SJCRH30 (cell line): ENCODE data around the gene PROSER3. TPM values are rescaled to one million over a fixed set of nuclear protein-coding genes. Genes with fewer than 3 reads are reported as not detected.

Source experiments
- DNase-seq, 2 experiments: peaks; one replicate each; pipeline ENCODE4 v3.0.0-alpha.2; 2015 to 2020
- H3K27ac ChIP-seq: fragments of 250-450 bp; sonication (Bioruptor Pico); 2 replicates; pipeline ENCODE4 v1.5.1; 2020; ENCODE audit warnings: mild to moderate bottlenecking, moderate library complexity
- H3K27me3 ChIP-seq: fragments of 250-450 bp; sonication (Bioruptor Pico); 2 replicates; pipeline ENCODE4 v1.5.1; 2020; ENCODE audit warnings: mild to moderate bottlenecking, moderate library complexity
- H3K36me3 ChIP-seq: fragments of 250-450 bp; sonication (Bioruptor Pico); 2 replicates; pipeline ENCODE4 v1.5.1; 2020; ENCODE audit warnings: mild to moderate bottlenecking, moderate library complexity
- H3K4me1 ChIP-seq: fragments of 250-450 bp; sonication (Bioruptor Pico); 2 replicates; pipeline ENCODE4 v1.5.1; 2020; ENCODE audit warnings: mild to moderate bottlenecking, moderate library complexity
- H3K4me3 ChIP-seq: fragments of 250-450 bp; sonication (Bioruptor Pico); 2 replicates; pipeline ENCODE4 v1.5.1; 2020; ENCODE audit warnings: mild to moderate bottlenecking, moderate library complexity
- H3K9me3 ChIP-seq: fragments of 250-450 bp; sonication (Bioruptor Pico); replicated peaks from 2 replicates; pipeline ENCODE4 v1.5.1; 2020; ENCODE audit warnings: mild to moderate bottlenecking, moderate library complexity
- total RNA-seq: library from RNA; depleted of rRNA; stranded (reverse); fragments of >200 nt; shearing (Covaris generic); gene quantifications from 2 replicates; pipeline ENCODE4 v1.2.3, GENCODE V29; 2014

The PROSER3 gene
- total RNA-seq, 1 experiment from 2014 or later, result 11.1 TPM

DNA sequence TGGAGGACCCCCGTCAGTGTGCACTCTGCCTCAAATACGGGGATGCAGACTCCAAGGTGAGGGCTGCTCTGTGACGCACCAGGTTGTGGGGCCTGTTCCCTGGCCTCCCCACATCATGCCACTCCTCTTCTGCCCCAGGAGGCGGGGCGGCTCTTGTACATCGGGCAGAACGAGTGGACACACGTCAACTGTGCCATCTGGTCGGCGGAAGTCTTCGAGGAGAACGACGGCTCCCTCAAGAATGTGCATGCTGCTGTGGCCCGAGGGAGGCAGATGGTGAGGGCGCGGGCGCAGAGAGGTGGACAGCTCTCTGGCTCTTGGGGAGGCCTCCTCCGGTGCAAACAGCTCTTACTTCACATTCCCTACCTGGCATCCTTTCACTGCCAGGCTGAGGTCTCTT is 29.0 kb upstream of the PROSER3 start:
- H3K9me3 ChIP-seq, result no peaks in the 10 kb centered on the region
- H3K4me1 ChIP-seq, result no peaks in the 10 kb centered on the region
- H3K4me3 ChIP-seq, result no peak overlapping the region
- H3K36me3 ChIP-seq, result peaks cover 89% of the 10 kb centered on the region
- no peak overlapping the region for H3K27ac ChIP-seq
- no peak for DNase-seq
- no peaks in the 10 kb centered on the region for H3K27me3 ChIP-seq

GRCh38 chr19:35729763-35730162 is 28.2 kb upstream of the PROSER3 start:
- H3K4me3 ChIP-seq, result no peak overlapping the region
- no peaks in the 10 kb centered on the region for H3K27me3 ChIP-seq
- H3K4me1 ChIP-seq, result no peaks in the 10 kb centered on the region
- peaks cover 90% of the 10 kb centered on the region for H3K36me3 ChIP-seq
- DNase-seq, result no peak
- H3K27ac ChIP-seq, result no peak overlapping the region
- H3K9me3 ChIP-seq, result no peaks in the 10 kb centered on the region

GRCh38 chr19:35730326-35730725 is 27.6 kb upstream of the PROSER3 start:
- Histone ChIP-seq H3K9me3 (no peaks in the 10 kb centered on the region), H3K36me3 (peaks cover 88% of the 10 kb centered on the region), H3K27me3 (no peaks in the 10 kb centered on the region), H3K4me3 (no peak overlapping the region), H3K27ac (no peak overlapping the region), H3K4me1 (no peaks in the 10 kb centered on the region)
- no peak for DNase-seq

- no peak for DNase-seq
- Histone ChIP-seq H3K9me3 (no peaks in the 10 kb centered on the region), H3K27ac (no peak overlapping the region), H3K4me1 (no peaks in the 10 kb centered on the region), H3K27me3 (no peaks in the 10 kb centered on the region), H3K36me3 (peaks cover 86% of the 10 kb centered on the region), H3K4me3 (no peak overlapping the region)
Observed at GRCh38 chr19:35731353-35731752, 26.6 kb upstream of the PROSER3 start.

- DNase-seq, result no peak
- Histone ChIP-seq H3K4me3 (no peak overlapping the region), H3K36me3 (peaks cover 85% of the 10 kb centered on the region), H3K4me1 (no peaks in the 10 kb centered on the region), H3K27ac (no peak overlapping the region), H3K9me3 (no peaks in the 10 kb centered on the region), H3K27me3 (no peaks in the 10 kb centered on the region)
Observed at GRCh38 chr19:35731779-35732405, 26.1 kb upstream of the PROSER3 start.

DNA sequence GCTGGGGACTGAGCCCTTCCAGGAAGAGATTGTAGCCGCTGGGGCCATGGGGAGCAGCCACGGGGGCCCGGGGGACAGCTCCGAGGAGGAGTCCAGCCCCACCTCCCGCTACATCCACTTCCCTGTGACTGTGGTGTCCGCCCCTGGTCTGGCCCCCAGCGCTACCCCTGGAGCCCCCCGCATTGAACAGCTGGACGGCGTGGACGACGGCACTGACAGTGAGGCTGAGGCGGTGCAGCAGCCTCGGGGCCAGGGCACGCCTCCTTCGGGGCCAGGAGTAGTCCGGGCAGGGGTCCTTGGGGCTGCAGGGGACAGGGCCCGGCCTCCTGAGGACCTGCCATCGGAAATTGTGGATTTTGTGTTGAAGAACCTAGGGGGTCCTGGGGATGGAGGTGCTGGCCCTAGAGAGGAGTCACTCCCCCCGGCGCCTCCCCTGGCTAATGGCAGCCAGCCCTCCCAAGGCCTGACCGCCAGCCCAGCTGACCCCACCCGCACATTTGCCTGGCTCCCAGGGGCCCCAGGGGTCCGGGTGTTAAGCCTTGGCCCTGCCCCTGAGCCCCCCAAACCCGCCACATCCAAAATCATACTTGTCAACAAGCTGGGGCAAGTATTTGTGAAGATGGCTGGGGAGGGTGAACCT is 25.3 kb upstream of the PROSER3 start:
- Histone ChIP-seq H3K36me3 (peaks cover 80% of the 10 kb centered on the region), H3K27me3 (no peaks in the 10 kb centered on the region), H3K4me3 (no peak overlapping the region), H3K27ac (no peak overlapping the region), H3K4me1 (no peaks in the 10 kb centered on the region), H3K9me3 (no peaks in the 10 kb centered on the region)
- no peak for DNase-seq

GRCh38 chr19:35733180-35734125 is 24.5 kb upstream of the PROSER3 start:
- Histone ChIP-seq H3K36me3 (peaks cover 74% of the 10 kb centered on the region), H3K27me3 (no peaks in the 10 kb centered on the region), H3K27ac (no peak overlapping the region), H3K4me3 (no peak overlapping the region), H3K9me3 (no peaks in the 10 kb centered on the region), H3K4me1 (no peaks in the 10 kb centered on the region)
- DNase-seq, result no peak

- Histone ChIP-seq H3K4me1 (no peaks in the 10 kb centered on the region), H3K27ac (no peak overlapping the region), H3K27me3 (no peaks in the 10 kb centered on the region), H3K9me3 (no peaks in the 10 kb centered on the region), H3K36me3 (peaks cover 70% of the 10 kb centered on the region), H3K4me3 (no peak overlapping the region)
- no peak for DNase-seq
Observed at GRCh38 chr19:35734273-35734672, 23.7 kb upstream of the PROSER3 start.

DNA sequence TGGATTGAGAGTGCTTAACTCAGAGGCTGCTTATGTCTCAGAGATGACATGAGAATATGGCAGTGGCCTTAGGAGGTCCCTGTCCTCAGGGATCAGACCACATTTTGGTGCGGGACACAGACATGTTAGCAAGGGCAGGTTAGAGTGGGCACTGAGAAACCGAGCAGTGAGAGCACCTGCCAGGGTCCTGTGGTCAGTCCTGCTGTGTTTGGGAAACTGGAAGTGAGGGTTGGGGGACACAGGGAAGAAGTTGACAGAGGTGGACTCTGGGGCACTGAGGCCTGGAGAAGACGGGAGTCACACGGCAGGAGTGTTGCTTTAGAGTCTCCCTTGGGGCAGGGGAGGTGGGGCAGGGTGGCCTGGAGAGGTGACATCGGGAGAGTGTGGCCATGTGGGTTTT is 23.1 kb upstream of the PROSER3 start:
- Histone ChIP-seq H3K36me3 (peaks cover 64% of the 10 kb centered on the region), H3K4me1 (no peaks in the 10 kb centered on the region), H3K4me3 (no peak overlapping the region), H3K27me3 (no peaks in the 10 kb centered on the region), H3K9me3 (no peaks in the 10 kb centered on the region), H3K27ac (no peak overlapping the region)
- no peak for DNase-seq

GRCh38 chr19:35736913-35737886 is 20.8 kb upstream of the PROSER3 start:
- peaks cover 41% of the 10 kb centered on the region for H3K36me3 ChIP-seq

DNA sequence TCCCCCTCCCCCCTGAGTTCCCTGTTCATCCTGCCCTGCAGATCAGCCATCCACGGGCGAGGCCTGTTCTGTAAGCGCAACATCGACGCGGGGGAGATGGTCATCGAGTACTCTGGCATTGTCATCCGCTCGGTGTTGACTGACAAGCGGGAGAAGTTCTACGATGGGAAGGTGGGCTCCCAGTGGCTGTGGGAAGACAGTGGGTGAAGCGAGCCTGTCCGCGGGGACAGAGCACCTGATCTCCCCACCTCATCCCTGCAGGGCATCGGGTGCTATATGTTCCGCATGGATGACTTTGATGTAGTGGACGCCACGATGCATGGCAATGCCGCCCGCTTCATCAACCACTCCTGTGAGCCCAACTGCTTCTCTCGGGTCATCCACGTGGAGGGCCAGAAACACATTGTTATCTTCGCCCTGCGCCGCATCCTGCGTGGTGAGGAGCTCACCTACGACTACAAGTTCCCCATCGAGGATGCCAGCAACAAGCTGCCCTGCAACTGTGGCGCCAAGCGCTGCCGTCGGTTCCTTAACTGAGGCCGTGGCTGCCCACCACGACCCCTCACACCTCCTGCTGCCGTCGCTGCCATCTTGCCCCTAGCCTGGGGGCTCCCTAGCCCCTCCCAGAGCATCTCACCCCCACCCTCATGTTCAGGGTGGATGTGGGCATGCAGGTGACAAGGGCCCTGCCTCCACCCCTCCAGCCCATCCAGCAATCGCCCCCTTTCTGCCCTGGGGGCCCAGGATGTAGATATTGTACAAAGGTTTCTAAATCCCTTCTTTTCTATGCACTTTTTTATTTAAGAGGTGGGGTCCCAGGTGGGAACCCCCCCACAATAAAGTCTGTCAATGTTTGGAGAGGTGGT is 19.7 kb upstream of the PROSER3 start:
- Histone ChIP-seq H3K27ac (no peak overlapping the region), H3K9me3 (no peaks in the 10 kb centered on the region), H3K4me1 (no peaks in the 10 kb centered on the region), H3K27me3 (no peaks in the 10 kb centered on the region), H3K4me3 (no peak overlapping the region), H3K36me3 (peaks cover 36% of the 10 kb centered on the region)
- DNase-seq, result no peak

More at GRCh38 chr19:35736913-35737886, 20.8 kb upstream of the PROSER3 start:
- no peaks in the 10 kb centered on the region for H3K9me3 ChIP-seq
- no peak overlapping the region for H3K4me3 ChIP-seq
- no peaks in the 10 kb centered on the region for H3K27me3 ChIP-seq
- DNase-seq, result no peak
- no peaks in the 10 kb centered on the region for H3K4me1 ChIP-seq
- no peak overlapping the region for H3K27ac ChIP-seq

DNA sequence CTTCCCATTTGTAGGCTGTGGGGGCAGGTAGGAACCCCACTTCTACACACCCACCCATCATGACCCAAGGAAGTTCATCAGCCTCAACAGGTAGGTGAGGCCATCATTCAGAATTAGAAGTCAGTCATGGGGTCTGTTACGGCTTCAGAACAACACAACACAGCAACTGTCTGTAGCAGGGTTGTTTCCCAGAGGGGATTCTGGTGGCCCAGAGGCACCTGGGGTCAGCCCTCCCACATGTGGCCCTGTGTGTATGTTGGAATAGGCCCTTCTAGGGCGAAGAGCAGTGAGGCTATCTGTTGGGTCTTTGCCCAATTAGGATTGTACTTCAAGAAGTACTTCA is 19.1 kb upstream of the PROSER3 start:
- H3K4me3 ChIP-seq, result no peak overlapping the region
- H3K9me3 ChIP-seq, result no peaks in the 10 kb centered on the region
- H3K27ac ChIP-seq, result no peak overlapping the region
- no peaks in the 10 kb centered on the region for H3K4me1 ChIP-seq
- no peak for DNase-seq
- H3K27me3 ChIP-seq, result no peaks in the 10 kb centered on the region
- H3K36me3 ChIP-seq, result peaks cover 31% of the 10 kb centered on the region

DNA sequence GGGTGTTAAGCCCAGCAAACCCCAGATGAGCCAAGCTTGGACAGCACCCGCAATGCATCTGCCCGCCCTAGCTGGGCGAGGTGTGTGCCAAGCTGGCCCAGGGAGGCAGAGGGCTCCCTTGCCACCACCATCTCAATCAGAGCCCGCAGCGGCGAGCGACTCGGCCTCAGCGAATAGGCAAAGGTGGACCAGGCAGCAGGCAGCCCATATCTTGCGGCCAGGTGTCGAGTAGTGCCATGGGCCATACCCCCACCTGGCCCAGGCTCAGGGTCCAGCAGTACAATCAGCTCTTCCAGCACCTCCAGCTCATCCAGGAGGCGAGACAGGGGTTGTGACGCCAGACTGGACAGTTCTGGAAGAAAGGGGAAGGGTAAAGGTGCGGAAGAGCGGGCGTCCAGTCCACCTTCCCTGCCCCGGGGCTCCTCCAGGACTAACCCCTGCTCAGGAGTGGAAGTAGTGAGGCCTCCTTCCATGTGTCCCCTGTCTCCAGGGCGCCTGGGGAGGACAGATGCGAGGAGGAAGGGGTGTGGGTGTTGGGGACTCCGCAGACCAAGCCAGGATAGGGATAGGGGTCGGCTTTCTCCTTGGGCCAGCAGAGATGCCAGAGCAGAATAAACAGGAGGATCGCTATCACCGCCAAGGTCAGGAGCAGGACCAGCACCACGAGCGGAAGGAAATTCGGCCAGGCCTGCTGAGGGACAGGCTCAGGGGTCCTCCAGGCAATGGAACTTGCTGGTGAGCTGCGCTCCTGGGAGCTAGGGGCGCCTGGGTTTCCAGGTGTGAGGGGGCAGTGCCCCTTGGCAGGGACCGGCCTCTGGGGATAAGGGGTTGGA is 18.5 kb upstream of the PROSER3 start:
- Histone ChIP-seq H3K9me3 (no peaks in the 10 kb centered on the region), H3K27me3 (no peaks in the 10 kb centered on the region), H3K4me1 (no peaks in the 10 kb centered on the region), H3K4me3 (peak overlapping the region; percentile 63), H3K36me3 (peaks cover 25% of the 10 kb centered on the region), H3K27ac (no peak overlapping the region)
- peak in 1 of 2 experiments; percentile 28 for DNase-seq
